Trophoblast cell (in vitro differentiated cells and primary cell): ENCODE measurements around the gene TMPRSS5.

ENCODE experiments used
- DNase-seq, 2 donors: peaks; one replicate each; pipeline ENCODE4 v3.0.0-alpha.2; 2016
- H2AFZ ChIP-seq: 2 replicates; pipeline ENCODE4 v1.6.1; 2013; ENCODE audit warnings: low read length, moderate library complexity, mild to moderate bottlenecking; ENCODE audit not compliant: insufficient read depth, poor library complexity
- H2AK5ac ChIP-seq: 2 replicates; pipeline ENCODE4 v1.6.1; 2013; ENCODE audit warnings: mild to moderate bottlenecking, low read length
- H2BK120ac ChIP-seq: 2 replicates; pipeline ENCODE4 v1.6.1; 2013; ENCODE audit warnings: low read length, mild to moderate bottlenecking, moderate library complexity; ENCODE audit not compliant: insufficient read depth, poor library complexity
- H2BK12ac ChIP-seq: 2 replicates; pipeline ENCODE4 v1.6.1; 2013; ENCODE audit warnings: mild to moderate bottlenecking, low read length, moderate library complexity
- H2BK5ac ChIP-seq: 2 replicates; pipeline ENCODE4 v1.6.1; 2013; ENCODE audit warnings: low read length, low read depth, moderate library complexity, mild to moderate bottlenecking; ENCODE audit not compliant: poor library complexity
- H3K14ac ChIP-seq: 2 replicates; pipeline ENCODE4 v1.6.1; 2013; ENCODE audit warnings: mild to moderate bottlenecking, low read length
- H3K18ac ChIP-seq: 2 replicates; pipeline ENCODE4 v1.6.1; 2013; ENCODE audit warnings: mild to moderate bottlenecking, low read length
- H3K23ac ChIP-seq: 2 replicates; pipeline ENCODE4 v1.6.1; 2013; ENCODE audit warnings: low read length
- H3K27ac ChIP-seq: 2 replicates; pipeline ENCODE4 v1.5.1; 2013; ENCODE audit warnings: low read depth, mild to moderate bottlenecking, inconsistent platforms, low read length, moderate library complexity
- H3K27me3 ChIP-seq: 2 replicates; pipeline ENCODE4 v1.6.1; 2013; ENCODE audit warnings: inconsistent platforms, mild to moderate bottlenecking, low read length, moderate library complexity; ENCODE audit not compliant: insufficient read depth
- H3K36me3 ChIP-seq, 2 experiments: 1 replicate in 1 of 2; 2 replicates in 1 of 2; pipeline ENCODE4 v1.6.1; 2013; ENCODE audit warnings: low read length in 2 of 2, mild to moderate bottlenecking in 2 of 2, moderate library complexity in 1 of 2; ENCODE audit not compliant: insufficient read depth in 2 of 2, control insufficient read depth in 1 of 2
- H3K4ac ChIP-seq: 2 replicates; pipeline ENCODE4 v1.6.1; 2013; ENCODE audit warnings: low read depth, mild to moderate bottlenecking, low read length, moderate library complexity
- H3K4me1 ChIP-seq, 2 experiments: 1 replicate in 1 of 2; 2 replicates in 1 of 2; pipeline ENCODE4 v1.6.1; 2013; ENCODE audit warnings: low read length in 2 of 2, mild to moderate bottlenecking in 2 of 2, moderate library complexity in 1 of 2; ENCODE audit not compliant: insufficient read depth in 2 of 2, control insufficient read depth in 1 of 2
- H3K4me2 ChIP-seq: 2 replicates; pipeline ENCODE4 v1.6.1; 2013; ENCODE audit warnings: inconsistent platforms, mild to moderate bottlenecking, low read length, moderate library complexity
- H3K4me3 ChIP-seq: 2 replicates; pipeline ENCODE4 v1.5.1; 2013; ENCODE audit warnings: mild to moderate bottlenecking, low read depth, low read length, inconsistent platforms
- H3K79me1 ChIP-seq: one replicate; pipeline ENCODE4 v1.6.1; 2013; ENCODE audit warnings: low read length
- H3K79me2 ChIP-seq: 2 replicates; pipeline ENCODE4 v1.6.1; 2013; ENCODE audit warnings: low read length, mild to moderate bottlenecking; ENCODE audit not compliant: control insufficient read depth, insufficient read depth, poor library complexity
- H3K9ac ChIP-seq: 2 replicates; pipeline ENCODE4 v1.6.1; 2013; ENCODE audit warnings: mild to moderate bottlenecking, low read length
- H3K9me3 ChIP-seq: 2 replicates; pipeline ENCODE4 v1.6.1; 2013; ENCODE audit warnings: low read depth, mild to moderate bottlenecking, control low read depth, inconsistent platforms, low read length; ENCODE audit not compliant: insufficient read depth
- H4K12ac ChIP-seq: 2 replicates; pipeline ENCODE4 v1.6.1; 2013; ENCODE audit warnings: low read depth, mild to moderate bottlenecking, low read length, moderate library complexity
- H4K8ac ChIP-seq: 2 replicates; pipeline ENCODE4 v1.6.1; 2013; ENCODE audit warnings: low read depth, mild to moderate bottlenecking, low read length, moderate library complexity
- H4K91ac ChIP-seq: one replicate; pipeline ENCODE4 v1.6.1; 2013; ENCODE audit warnings: low read depth, mild to moderate bottlenecking, low read length, moderate library complexity
- WGBS: extraction: QIAGEN DNeasy Blood & Tissue Kit; methylation state at CpG from one replicate; pipeline ENCODE4 v1.1.7; 2013; ENCODE audit warnings: missing lambda C conversion rate; ENCODE audit not compliant: insufficient read length, insufficient coverage; ENCODE audit errors: extremely low coverage; 5-methylcytosine and 5-hydroxymethylcytosine counted together

Gene TMPRSS5

GRCh38 chr11:113670149-113670830 is 35.8 kb downstream of the TMPRSS5 start:
- Histone ChIP-seq H3K18ac (no peak overlapping the region), H2AK5ac (no peak overlapping the region), H2BK120ac (no peak overlapping the region), H4K8ac (no peak overlapping the region), H3K27me3 (no peaks in the 10 kb centered on the region), H3K14ac (no peak overlapping the region), H3K4me2 (no peak overlapping the region), H3K4me1 (no peaks in the 10 kb centered on the region), H3K79me2 (no peaks in the 10 kb centered on the region), H3K79me1 (no peaks in the 10 kb centered on the region), H3K23ac (no peak overlapping the region), H2BK5ac (no peak overlapping the region), H4K91ac (no peak overlapping the region), H4K12ac (no peak overlapping the region), H3K4ac (no peak overlapping the region), H2AFZ (no peak overlapping the region), H2BK12ac (no peak overlapping the region), H3K9ac (no peak overlapping the region), H3K9me3 (no peaks in the 10 kb centered on the region), H3K36me3 (no peaks in the 10 kb centered on the region), H3K27ac (no peak overlapping the region), H3K4me3 (no peak overlapping the region)
- DNase-seq, result no peak

- H4K91ac ChIP-seq, result no peak overlapping the region
These were observed 37.9 kb downstream of the TMPRSS5 start for GRCh38 chr11:113668255-113668654.

GRCh38 chr11:113667801-113668200 is 38.3 kb downstream of the TMPRSS5 start:
- H3K4ac ChIP-seq, result no peak overlapping the region
- WGBS, result no CpG with 5 or more reads among the region's 1 CpG
- no peaks in the 10 kb centered on the region for H3K4me1 ChIP-seq
- H2BK120ac ChIP-seq, result no peak overlapping the region
- H3K27me3 ChIP-seq, result no peaks in the 10 kb centered on the region
- no peak overlapping the region for H4K8ac ChIP-seq
- H3K4me2 ChIP-seq, result no peak overlapping the region
- no peaks in the 10 kb centered on the region for H3K79me1 ChIP-seq
- DNase-seq, result no peak
- no peak overlapping the region for H3K27ac ChIP-seq
- no peak overlapping the region for H2BK12ac ChIP-seq
- H3K18ac ChIP-seq, result no peak overlapping the region
- H3K79me2 ChIP-seq, result no peaks in the 10 kb centered on the region
- H4K91ac ChIP-seq, result no peak overlapping the region
- H2BK5ac ChIP-seq, result no peak overlapping the region
- H2AFZ ChIP-seq, result no peak overlapping the region
- no peaks in the 10 kb centered on the region for H3K9me3 ChIP-seq
- H2AK5ac ChIP-seq, result no peak overlapping the region
- no peak overlapping the region for H3K9ac ChIP-seq
- H3K14ac ChIP-seq, result no peak overlapping the region
- H4K12ac ChIP-seq, result no peak overlapping the region
- H3K23ac ChIP-seq, result no peak overlapping the region
- H3K36me3 ChIP-seq, result no peaks in the 10 kb centered on the region
- no peak overlapping the region for H3K4me3 ChIP-seq

More at GRCh38 chr11:113668255-113668654, 37.9 kb downstream of the TMPRSS5 start:
- no peak overlapping the region for H3K4me3 ChIP-seq
- DNase-seq, result no peak
- no peaks in the 10 kb centered on the region for H3K9me3 ChIP-seq
- no peak overlapping the region for H4K8ac ChIP-seq
- no peak overlapping the region for H3K23ac ChIP-seq
- no peaks in the 10 kb centered on the region for H3K4me1 ChIP-seq
- H3K4me2 ChIP-seq, result no peak overlapping the region
- H3K4ac ChIP-seq, result no peak overlapping the region
- H3K9ac ChIP-seq, result no peak overlapping the region
- no peak overlapping the region for H2BK120ac ChIP-seq
- no peak overlapping the region for H3K14ac ChIP-seq
- H3K27me3 ChIP-seq, result no peaks in the 10 kb centered on the region
- no peak overlapping the region for H2AK5ac ChIP-seq
- no peaks in the 10 kb centered on the region for H3K79me1 ChIP-seq
- no peak overlapping the region for H3K27ac ChIP-seq
- H3K36me3 ChIP-seq, result no peaks in the 10 kb centered on the region
- no peak overlapping the region for H2BK5ac ChIP-seq
- no peak overlapping the region for H3K18ac ChIP-seq
- H4K12ac ChIP-seq, result no peak overlapping the region
- H2BK12ac ChIP-seq, result no peak overlapping the region
- H2AFZ ChIP-seq, result no peak overlapping the region
- no peaks in the 10 kb centered on the region for H3K79me2 ChIP-seq

GRCh38 chr11:113666584-113666983 is 39.5 kb downstream of the TMPRSS5 start:
- H3K79me1 ChIP-seq, result no peaks in the 10 kb centered on the region

More at GRCh38 chr11:113666584-113666983, 39.5 kb downstream of the TMPRSS5 start:
- H2AK5ac ChIP-seq, result no peak overlapping the region
- no peak overlapping the region for H4K91ac ChIP-seq
- no peaks in the 10 kb centered on the region for H3K36me3 ChIP-seq
- H3K27me3 ChIP-seq, result no peaks in the 10 kb centered on the region
- H4K8ac ChIP-seq, result no peak overlapping the region
- no peak overlapping the region for H3K18ac ChIP-seq
- no peak overlapping the region for H2AFZ ChIP-seq
- H2BK12ac ChIP-seq, result no peak overlapping the region
- no peak overlapping the region for H2BK120ac ChIP-seq
- H2BK5ac ChIP-seq, result no peak overlapping the region
- no CpG with 5 or more reads among the region's 2 CpGs for WGBS
- H3K14ac ChIP-seq, result no peak overlapping the region
- H3K23ac ChIP-seq, result no peak overlapping the region
- no peaks in the 10 kb centered on the region for H3K79me2 ChIP-seq
- DNase-seq, result no peak
- no peak overlapping the region for H3K27ac ChIP-seq
- no peak overlapping the region for H4K12ac ChIP-seq
- no peak overlapping the region for H3K4me2 ChIP-seq
- no peaks in the 10 kb centered on the region for H3K4me1 ChIP-seq
- H3K9me3 ChIP-seq, result no peaks in the 10 kb centered on the region
- H3K9ac ChIP-seq, result no peak overlapping the region
- H3K4me3 ChIP-seq, result no peak overlapping the region
- H3K4ac ChIP-seq, result no peak overlapping the region
